GM12873 (cell line): ENCODE data around the gene SARDH.

Experiments
- TF ChIP-seq, protein P1 (sequence below): IDR thresholded peaks from 2 replicates; pipeline ENCODE4 v1.5.1; 2012; ENCODE audit warnings: low read depth, mild to moderate bottlenecking, moderate library complexity, low read length, control low read depth; ENCODE audit not compliant: insufficient read depth; ENCODE audit errors: missing control alignments

SARDH gene

DNA sequence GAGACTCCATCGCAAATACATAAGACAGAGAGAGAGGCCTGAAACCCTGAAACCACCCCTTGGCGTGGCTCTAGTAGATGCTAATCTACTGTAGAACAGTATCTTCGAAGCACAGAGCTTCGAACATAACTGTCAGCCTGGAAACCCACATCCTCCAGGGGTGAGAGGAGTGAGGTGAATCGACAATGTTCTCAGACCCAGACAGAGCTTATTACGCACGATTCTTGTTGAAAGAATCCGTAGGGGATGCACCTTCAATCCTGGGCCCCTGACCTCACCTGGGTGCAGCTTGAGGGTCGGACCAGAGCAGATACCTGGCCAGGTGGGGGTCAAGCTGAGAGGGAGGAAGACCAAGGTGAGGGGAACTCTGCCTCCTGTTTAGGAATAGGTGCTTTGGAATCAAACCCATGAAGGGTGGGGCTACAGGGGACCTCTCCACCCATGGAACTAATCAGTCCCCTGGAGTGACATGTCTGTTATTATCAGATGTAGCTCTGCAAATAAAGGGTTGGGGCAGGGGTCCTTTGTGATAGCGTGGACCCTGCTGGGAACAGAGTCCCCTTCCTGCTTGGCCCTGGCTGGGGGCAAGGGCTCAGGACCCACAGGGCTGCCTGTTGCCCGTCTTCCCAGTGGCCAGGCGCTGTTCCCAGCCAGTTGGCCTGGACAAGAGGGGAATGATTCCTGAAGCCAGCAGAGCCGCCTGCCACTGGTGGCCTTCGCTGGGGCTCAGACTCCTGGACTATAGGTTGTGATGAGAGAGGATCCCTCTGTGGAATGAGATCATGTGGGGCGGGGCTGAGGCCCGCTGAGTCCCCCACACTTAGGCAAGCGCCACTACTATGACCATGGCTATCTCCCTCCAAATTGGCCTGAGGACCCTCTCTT is 60.8 kb downstream of the SARDH start:
- TF ChIP-seq, protein P1, sequence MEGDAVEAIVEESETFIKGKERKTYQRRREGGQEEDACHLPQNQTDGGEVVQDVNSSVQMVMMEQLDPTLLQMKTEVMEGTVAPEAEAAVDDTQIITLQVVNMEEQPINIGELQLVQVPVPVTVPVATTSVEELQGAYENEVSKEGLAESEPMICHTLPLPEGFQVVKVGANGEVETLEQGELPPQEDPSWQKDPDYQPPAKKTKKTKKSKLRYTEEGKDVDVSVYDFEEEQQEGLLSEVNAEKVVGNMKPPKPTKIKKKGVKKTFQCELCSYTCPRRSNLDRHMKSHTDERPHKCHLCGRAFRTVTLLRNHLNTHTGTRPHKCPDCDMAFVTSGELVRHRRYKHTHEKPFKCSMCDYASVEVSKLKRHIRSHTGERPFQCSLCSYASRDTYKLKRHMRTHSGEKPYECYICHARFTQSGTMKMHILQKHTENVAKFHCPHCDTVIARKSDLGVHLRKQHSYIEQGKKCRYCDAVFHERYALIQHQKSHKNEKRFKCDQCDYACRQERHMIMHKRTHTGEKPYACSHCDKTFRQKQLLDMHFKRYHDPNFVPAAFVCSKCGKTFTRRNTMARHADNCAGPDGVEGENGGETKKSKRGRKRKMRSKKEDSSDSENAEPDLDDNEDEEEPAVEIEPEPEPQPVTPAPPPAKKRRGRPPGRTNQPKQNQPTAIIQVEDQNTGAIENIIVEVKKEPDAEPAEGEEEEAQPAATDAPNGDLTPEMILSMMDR = no peak

DNA sequence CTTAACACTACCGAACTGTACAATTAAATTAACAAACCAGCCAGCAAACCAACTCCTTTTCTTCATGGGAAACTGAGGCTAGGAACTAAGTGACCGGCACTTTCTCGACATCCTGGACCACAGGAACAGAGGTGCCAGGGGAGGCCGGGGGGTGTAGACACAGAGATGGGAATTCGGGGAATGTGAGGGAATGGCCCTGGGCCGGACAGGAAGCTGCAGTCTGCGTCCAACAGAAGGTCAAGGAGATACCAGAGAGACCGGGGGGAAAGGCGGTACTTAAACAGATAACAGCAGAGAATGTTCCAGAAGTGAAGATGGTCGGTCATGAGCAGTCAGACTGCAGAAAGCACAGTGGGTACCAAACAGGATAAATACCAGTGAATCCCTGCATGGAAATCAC is 61.7 kb downstream of the SARDH start:
- TF ChIP-seq, protein P1 = no peak

DNA sequence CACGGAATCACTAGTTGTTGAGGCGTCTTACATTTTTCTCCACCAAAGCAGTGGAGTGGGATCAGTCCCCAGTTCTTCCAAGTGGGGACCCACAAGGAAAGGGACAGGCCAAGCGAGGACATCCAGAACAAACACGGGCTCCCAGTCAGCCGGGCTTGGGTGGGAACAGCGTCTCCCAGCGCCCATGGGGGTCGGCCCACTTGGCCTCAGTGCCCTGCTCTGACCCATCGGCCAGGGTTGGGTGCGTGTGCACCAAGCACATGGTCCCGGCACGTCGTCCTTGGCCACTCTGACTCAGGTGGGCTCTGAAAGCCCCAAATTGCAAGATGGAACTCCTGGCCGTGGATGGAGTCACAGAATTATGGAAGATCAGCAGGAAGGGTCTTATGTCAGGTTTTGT is 64.1 kb downstream of the SARDH start:
- TF ChIP-seq, protein P1 = no peak

DNA sequence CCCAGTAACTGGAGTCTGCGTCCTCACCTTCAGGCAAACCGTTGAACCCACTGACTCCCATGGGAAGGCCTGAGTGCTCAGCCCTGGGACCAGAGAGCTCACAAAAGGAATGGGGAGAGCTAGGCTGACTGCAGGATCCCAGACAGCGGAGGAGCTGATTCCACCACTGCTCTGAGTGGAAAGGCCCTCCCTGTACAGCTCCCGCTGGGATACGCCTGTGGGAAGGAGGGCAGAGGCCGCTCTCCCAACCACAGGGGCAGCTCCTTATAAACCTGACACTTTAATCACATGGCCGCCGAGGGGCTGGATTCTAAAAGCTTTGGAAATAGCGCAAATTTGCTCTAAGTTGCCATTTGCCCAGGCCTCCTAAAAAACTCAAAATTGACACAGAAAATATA is 64.9 kb downstream of the SARDH start:
- TF ChIP-seq, protein P1 = no peak

DNA sequence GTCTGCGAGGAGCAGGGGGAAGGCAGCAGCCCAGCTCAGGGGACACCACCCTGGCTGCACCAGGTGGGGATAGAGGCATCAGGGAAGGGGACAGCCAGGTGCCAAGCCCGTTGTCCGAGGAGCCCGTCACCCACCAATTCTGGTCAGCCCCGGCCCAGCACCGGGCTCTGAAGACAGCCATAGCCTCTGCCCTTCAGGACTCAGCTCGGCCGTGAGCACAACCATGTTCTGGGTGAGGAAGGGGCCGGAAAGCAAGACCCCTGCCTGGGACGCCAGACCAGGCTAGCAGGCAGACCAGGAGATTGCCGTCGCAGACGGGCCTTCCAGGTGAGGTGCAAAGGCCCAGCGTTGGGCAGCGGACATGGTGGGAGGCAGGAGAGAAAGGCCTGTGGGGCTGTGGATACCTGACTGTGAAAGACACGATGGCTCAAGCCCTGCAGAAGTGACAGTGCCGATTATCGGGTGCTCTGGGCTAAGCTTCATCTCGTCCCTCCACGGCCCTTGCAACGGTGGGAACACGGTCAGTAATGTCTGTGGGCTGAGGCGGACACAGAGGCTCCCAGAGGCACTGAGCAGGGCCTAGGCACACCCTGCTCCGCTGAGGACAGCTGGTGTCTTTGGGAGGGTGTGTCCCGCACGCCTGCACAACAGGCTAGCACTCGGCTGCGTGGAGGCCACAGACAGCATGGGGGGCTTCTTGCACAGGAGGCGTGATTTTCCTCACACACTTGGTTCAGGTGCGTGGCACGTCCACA is 65.5 kb downstream of the SARDH start:
- TF ChIP-seq, protein P1 = no peak

DNA sequence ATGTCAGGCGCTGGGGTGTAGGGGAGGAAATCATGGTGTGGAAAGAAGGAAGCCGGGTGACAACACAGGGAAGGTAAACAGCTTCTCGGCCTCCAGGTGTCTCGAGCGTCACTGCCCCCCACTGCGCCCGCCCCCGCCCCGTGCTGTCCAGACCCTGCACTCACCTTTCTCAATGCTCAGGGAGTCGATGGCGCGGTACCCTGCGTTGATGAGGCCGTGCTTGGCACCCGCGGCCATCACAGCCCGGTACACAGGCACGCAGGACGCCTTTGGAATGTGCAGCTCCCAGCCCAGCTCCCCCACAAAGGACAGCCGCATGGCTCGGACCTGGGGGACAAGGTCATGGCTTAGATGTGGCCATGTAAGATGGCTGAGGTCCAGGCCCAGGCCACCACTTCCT is 66.8 kb downstream of the SARDH start:
- TF ChIP-seq, protein P1 = no peak

DNA sequence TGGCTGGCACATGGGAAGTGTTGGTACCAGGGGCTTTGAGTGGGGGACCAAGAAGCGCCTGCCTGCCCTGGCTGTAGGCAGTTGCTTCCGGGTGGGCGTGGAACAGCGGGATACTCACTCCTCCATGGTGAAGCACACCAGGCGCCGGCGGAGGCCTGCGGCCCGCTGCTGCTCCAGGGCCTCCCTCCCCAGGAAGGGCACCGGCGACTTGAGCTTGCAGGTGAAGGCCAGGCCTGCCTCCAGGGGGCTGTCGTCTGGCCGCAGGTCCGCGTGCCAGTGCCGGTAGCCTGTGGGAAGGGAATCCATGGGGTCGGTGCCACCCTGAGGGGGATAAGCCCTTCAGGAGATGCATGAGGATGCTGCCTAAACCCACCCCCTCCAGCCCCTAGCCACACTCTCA is 67.7 kb downstream of the SARDH start:
- TF ChIP-seq, protein P1 = no peak
